HEK293 (cell line): ENCODE data around the gene SACS.

Source experiments
- CTCF ChIA-PET: fragments of 350-600 bp; formaldehyde crosslinking; extraction: SDS; loops from one replicate; lab custom pipeline; 2021; ENCODE audit warnings: antibody characterized with exemption; lab: Yijun Ruan, JAX
- POLR2A ChIA-PET: fragments of 300-600 bp; formaldehyde crosslinking; extraction: SDS; loops from one replicate; lab custom pipeline; 2020; ENCODE audit warnings: antibody characterized with exemption, inconsistent platforms; lab: Yijun Ruan, JAX
- H3K27ac ChIP-seq: fragments of 200-500 bp; sonication (Bioruptor generic); 2 replicates; pipeline ENCODE4 v1.5.1; 2014; ENCODE audit warnings: low read depth, low read length, control low read depth, inconsistent platforms; ENCODE audit errors: extremely low read depth
- H3K36me3 ChIP-seq, 2 experiments: fragments of 200-500 bp in 1 of 2; sonication (Bioruptor generic) in 1 of 2; 1 replicate in 1 of 2; 2 replicates in 1 of 2; pipeline ENCODE4 v1.5.1; 2014 to 2017; ENCODE audit warnings: inconsistent platforms in 2 of 2, low read length in 2 of 2; ENCODE audit not compliant: control insufficient read depth in 2 of 2, insufficient read depth in 1 of 2
- H3K4me1 ChIP-seq: fragments of 200-500 bp; sonication (Bioruptor generic); 2 replicates; pipeline ENCODE4 v1.5.1; 2014; ENCODE audit warnings: mild to moderate bottlenecking, low read length, inconsistent platforms; ENCODE audit not compliant: control insufficient read depth, insufficient read depth
- H3K4me3 ChIP-seq: 2 replicates; pipeline ENCODE4 v1.5.1; 2011; ENCODE audit warnings: low read depth, mild to moderate bottlenecking, control low read depth, low read length, moderate library complexity
- H3K9me3 ChIP-seq: fragments of 200-500 bp; sonication (Bioruptor generic); 2 replicates; pipeline ENCODE4 v1.5.1; 2014; ENCODE audit warnings: low read depth, low read length, inconsistent platforms; ENCODE audit not compliant: control insufficient read depth, insufficient read depth
- KLF1 ChIP-seq: fragments of 450-650 bp; formaldehyde crosslinking; IDR thresholded peaks from 2 replicates; pipeline ENCODE4 v1.5.1; 2016; ENCODE audit warnings: missing biosample characterization, missing genetic modification characterization
- SCRT1 ChIP-seq: fragments of 450-650 bp; formaldehyde crosslinking; IDR thresholded peaks from 2 replicates; pipeline ENCODE4 v1.5.1; 2016; ENCODE audit warnings: missing biosample characterization, missing genetic modification characterization, borderline replicate concordance
- YY2 ChIP-seq: fragments of 450-650 bp; formaldehyde crosslinking; IDR thresholded peaks from 2 replicates; pipeline ENCODE4 v1.5.1; 2016; ENCODE audit warnings: missing biosample characterization, missing genetic modification characterization
- ZFP41 ChIP-seq: fragments of 450-650 bp; formaldehyde crosslinking; IDR thresholded peaks from 2 replicates; pipeline ENCODE4 v1.5.1; 2016; ENCODE audit warnings: missing biosample characterization, missing genetic modification characterization, borderline replicate concordance
- ZNF114 ChIP-seq: fragments of 450-650 bp; formaldehyde crosslinking; IDR thresholded peaks from 2 replicates; pipeline ENCODE4 v1.5.0; 2017; ENCODE audit warnings: missing biosample characterization, missing genetic modification characterization
- ZNF132 ChIP-seq: fragments of 450-650 bp; formaldehyde crosslinking; IDR thresholded peaks from 2 replicates; pipeline ENCODE4 v1.5.1; 2017; ENCODE audit warnings: missing biosample characterization, missing genetic modification characterization, borderline replicate concordance
- ZNF174 ChIP-seq: fragments of 450-650 bp; formaldehyde crosslinking; IDR thresholded peaks from 2 replicates; pipeline ENCODE4 v1.5.0; 2017; ENCODE audit warnings: missing biosample characterization, mild to moderate bottlenecking, missing genetic modification characterization
- ZNF37A ChIP-seq: fragments of 450-650 bp; IDR thresholded peaks from 2 replicates; pipeline ENCODE4 v1.5.1; 2018; ENCODE audit warnings: missing biosample characterization, missing genetic modification characterization
- ZNF416 ChIP-seq: fragments of 450-650 bp; formaldehyde crosslinking; IDR thresholded peaks from 2 replicates; pipeline ENCODE4 v1.5.1; 2016; ENCODE audit warnings: missing biosample characterization, missing genetic modification characterization
- ZNF48 ChIP-seq: fragments of 450-650 bp; formaldehyde crosslinking; IDR thresholded peaks from 2 replicates; pipeline ENCODE4 v1.5.1; 2016; ENCODE audit warnings: missing biosample characterization, missing genetic modification characterization
- ZNF501 ChIP-seq: fragments of 450-650 bp; formaldehyde crosslinking; IDR thresholded peaks from 2 replicates; pipeline ENCODE4 v1.5.1; 2016; ENCODE audit warnings: missing biosample characterization, missing genetic modification characterization
- ZNF514 ChIP-seq: fragments of 450-650 bp; formaldehyde crosslinking; IDR thresholded peaks from 2 replicates; pipeline ENCODE4 v1.5.1; 2016; ENCODE audit warnings: missing biosample characterization, missing genetic modification characterization
- ZNF530 ChIP-seq: fragments of 450-650 bp; formaldehyde crosslinking; IDR thresholded peaks from 2 replicates; pipeline ENCODE4 v1.5.1; 2016; ENCODE audit warnings: low read depth, missing biosample characterization, missing genetic modification characterization
- ZNF600 ChIP-seq: fragments of 450-650 bp; formaldehyde crosslinking; IDR thresholded peaks from 2 replicates; pipeline ENCODE4 v1.5.1; 2016; ENCODE audit warnings: missing biosample characterization, missing genetic modification characterization
- ZNF677 ChIP-seq: fragments of 450-650 bp; IDR thresholded peaks from 2 replicates; pipeline ENCODE4 v1.5.0; 2018; ENCODE audit warnings: missing biosample characterization, mild to moderate bottlenecking, missing genetic modification characterization, moderate library complexity
- ZNF785 ChIP-seq: fragments of 450-650 bp; formaldehyde crosslinking; IDR thresholded peaks from 2 replicates; pipeline ENCODE4 v1.5.1; 2016; ENCODE audit warnings: missing biosample characterization, missing genetic modification characterization
- ZNF837 ChIP-seq: fragments of 450-650 bp; formaldehyde crosslinking; IDR thresholded peaks from 2 replicates; pipeline ENCODE4 v1.5.1; 2016; ENCODE audit warnings: missing biosample characterization, missing genetic modification characterization
- TF ChIP-seq, protein P1 (sequence below): fragments of 450-650 bp; formaldehyde crosslinking; IDR thresholded peaks from 2 replicates; pipeline ENCODE4 v1.5.1; 2016; ENCODE audit warnings: missing biosample characterization, missing genetic modification characterization
- TF ChIP-seq, protein P2 (sequence below): fragments of 450-650 bp; formaldehyde crosslinking; IDR thresholded peaks from 2 replicates; pipeline ENCODE4 v1.5.1; 2016; ENCODE audit warnings: missing biosample characterization, missing genetic modification characterization, borderline replicate concordance
- TF ChIP-seq, protein P3 (sequence below): fragments of 450-650 bp; formaldehyde crosslinking; conservative IDR thresholded peaks from 2 replicates; pipeline ENCODE4 v1.5.1; 2016; ENCODE audit warnings: low read depth, missing biosample characterization, missing genetic modification characterization
- TF ChIP-seq, protein P4 (sequence below): fragments of 450-650 bp; formaldehyde crosslinking; IDR thresholded peaks from 2 replicates; pipeline ENCODE4 v1.5.1; 2016; ENCODE audit warnings: missing biosample characterization, missing genetic modification characterization
- TF ChIP-seq, protein P5 (sequence below): fragments of 450-650 bp; formaldehyde crosslinking; IDR thresholded peaks from 2 replicates; pipeline ENCODE4 v1.5.1; 2016; ENCODE audit warnings: missing biosample characterization, missing genetic modification characterization

The SACS gene

DNA sequence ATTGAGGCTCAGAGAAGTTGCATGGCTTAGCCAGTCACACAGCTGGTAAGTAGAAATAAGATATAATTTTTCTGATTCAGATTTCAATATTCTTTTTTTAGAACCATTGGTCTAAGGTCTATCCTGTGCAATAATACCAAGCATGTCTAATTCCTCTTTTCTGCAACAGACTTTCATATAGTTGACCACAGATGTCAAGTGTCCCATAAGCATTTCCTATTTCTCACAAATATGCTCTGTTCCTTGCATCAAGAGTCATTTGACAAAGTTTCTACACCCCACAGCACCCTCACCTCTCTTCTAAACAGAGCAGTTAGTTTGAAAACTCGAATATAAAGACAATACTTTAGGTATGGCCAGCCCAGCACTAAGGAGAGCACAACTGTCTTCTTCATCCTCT, 26.8 kb upstream of the SACS start:
- CTCF ChIA-PET = no interaction called here
- Histone ChIP-seq H3K9me3 (no peaks in the 10 kb centered on the region), H3K4me1 (no peaks in the 10 kb centered on the region), H3K36me3 (no peaks in the 10 kb centered on the region), H3K27ac (no peak overlapping the region), H3K4me3 (no peak overlapping the region)
- TF ChIP-seq ZFP41 (tag by site-specific recombination) (no peak), ZNF37A (tag by site-specific recombination) (no peak)
- TF ChIP-seq, protein P1, sequence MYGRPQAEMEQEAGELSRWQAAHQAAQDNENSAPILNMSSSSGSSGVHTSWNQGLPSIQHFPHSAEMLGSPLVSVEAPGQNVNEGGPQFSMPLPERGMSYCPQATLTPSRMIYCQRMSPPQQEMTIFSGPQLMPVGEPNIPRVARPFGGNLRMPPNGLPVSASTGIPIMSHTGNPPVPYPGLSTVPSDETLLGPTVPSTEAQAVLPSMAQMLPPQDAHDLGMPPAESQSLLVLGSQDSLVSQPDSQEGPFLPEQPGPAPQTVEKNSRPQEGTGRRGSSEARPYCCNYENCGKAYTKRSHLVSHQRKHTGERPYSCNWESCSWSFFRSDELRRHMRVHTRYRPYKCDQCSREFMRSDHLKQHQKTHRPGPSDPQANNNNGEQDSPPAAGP (tag by site-specific recombination) = no peak
- POLR2A ChIA-PET = interaction anchor here (0.7 kb wide), 1 partner anchor 258 kb away, joined by 4 read pairs; no protein-coding TSS in a partner anchor

DNA sequence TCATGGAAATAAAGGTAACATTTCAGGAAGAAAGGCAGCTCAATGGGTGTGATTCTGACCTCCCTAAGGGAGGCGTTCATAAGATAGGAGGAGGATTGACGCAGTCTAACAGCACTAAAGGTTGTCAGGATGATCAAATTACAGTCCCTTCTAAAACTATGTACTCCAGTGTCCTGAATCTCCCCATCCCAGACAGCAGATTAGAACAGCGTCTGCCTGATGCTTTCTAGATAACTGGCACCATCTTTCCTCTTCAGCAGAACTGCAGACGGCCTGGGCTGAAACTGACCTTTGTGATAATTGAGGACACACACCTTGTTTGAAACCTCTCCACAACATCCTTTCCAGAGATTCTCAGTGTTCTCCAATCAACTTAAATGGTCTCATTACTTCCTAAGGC, 25.5 kb upstream of the SACS start:
- Histone ChIP-seq H3K9me3 (no peaks in the 10 kb centered on the region), H3K36me3 (no peaks in the 10 kb centered on the region), H3K27ac (no peak overlapping the region), H3K4me3 (no peak overlapping the region), H3K4me1 (no peaks in the 10 kb centered on the region)
- ChIA-PET POLR2A (no interaction called here), CTCF (interaction anchor here (0.6 kb wide), 1 partner anchor 119 kb away, joined by 3 read pairs; no protein-coding TSS in a partner anchor)
- TF ChIP-seq ZNF837 (tag by site-specific recombination) (no peak), ZNF530 (no peak), ZNF677 (tag by site-specific recombination) (no peak), SCRT1 (tag by site-specific recombination) (no peak), KLF1 (tag by site-specific recombination) (no peak), ZNF514 (tag by site-specific recombination) (no peak), ZNF114 (tag by site-specific recombination) (no peak), ZNF501 (tag by site-specific recombination) (no peak), ZNF600 (tag by site-specific recombination) (no peak), ZNF785 (tag by site-specific recombination) (no peak), YY2 (tag by site-specific recombination) (no peak), ZNF48 (tag by site-specific recombination) (no peak), ZNF174 (tag by site-specific recombination) (no peak), ZNF416 (tag by site-specific recombination) (no peak), ZNF132 (tag by site-specific recombination) (no peak)
- TF ChIP-seq, protein P2, sequence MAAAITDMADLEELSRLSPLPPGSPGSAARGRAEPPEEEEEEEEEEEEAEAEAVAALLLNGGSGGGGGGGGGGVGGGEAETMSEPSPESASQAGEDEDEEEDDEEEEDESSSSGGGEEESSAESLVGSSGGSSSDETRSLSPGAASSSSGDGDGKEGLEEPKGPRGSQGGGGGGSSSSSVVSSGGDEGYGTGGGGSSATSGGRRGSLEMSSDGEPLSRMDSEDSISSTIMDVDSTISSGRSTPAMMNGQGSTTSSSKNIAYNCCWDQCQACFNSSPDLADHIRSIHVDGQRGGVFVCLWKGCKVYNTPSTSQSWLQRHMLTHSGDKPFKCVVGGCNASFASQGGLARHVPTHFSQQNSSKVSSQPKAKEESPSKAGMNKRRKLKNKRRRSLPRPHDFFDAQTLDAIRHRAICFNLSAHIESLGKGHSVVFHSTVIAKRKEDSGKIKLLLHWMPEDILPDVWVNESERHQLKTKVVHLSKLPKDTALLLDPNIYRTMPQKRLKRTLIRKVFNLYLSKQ (tag by site-specific recombination) = no peak
- TF ChIP-seq, protein P3, sequence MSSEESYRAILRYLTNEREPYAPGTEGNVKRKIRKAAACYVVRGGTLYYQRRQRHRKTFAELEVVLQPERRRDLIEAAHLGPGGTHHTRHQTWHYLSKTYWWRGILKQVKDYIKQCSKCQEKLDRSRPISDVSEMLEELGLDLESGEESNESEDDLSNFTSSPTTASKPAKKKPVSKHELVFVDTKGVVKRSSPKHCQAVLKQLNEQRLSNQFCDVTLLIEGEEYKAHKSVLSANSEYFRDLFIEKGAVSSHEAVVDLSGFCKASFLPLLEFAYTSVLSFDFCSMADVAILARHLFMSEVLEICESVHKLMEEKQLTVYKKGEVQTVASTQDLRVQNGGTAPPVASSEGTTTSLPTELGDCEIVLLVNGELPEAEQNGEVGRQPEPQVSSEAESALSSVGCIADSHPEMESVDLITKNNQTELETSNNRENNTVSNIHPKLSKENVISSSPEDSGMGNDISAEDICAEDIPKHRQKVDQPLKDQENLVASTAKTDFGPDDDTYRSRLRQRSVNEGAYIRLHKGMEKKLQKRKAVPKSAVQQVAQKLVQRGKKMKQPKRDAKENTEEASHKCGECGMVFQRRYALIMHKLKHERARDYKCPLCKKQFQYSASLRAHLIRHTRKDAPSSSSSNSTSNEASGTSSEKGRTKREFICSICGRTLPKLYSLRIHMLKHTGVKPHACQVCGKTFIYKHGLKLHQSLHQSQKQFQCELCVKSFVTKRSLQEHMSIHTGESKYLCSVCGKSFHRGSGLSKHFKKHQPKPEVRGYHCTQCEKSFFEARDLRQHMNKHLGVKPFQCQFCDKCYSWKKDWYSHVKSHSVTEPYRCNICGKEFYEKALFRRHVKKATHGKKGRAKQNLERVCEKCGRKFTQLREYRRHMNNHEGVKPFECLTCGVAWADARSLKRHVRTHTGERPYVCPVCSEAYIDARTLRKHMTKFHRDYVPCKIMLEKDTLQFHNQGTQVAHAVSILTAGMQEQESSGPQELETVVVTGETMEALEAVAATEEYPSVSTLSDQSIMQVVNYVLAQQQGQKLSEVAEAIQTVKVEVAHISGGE = no peak
- TF ChIP-seq, protein P4, sequence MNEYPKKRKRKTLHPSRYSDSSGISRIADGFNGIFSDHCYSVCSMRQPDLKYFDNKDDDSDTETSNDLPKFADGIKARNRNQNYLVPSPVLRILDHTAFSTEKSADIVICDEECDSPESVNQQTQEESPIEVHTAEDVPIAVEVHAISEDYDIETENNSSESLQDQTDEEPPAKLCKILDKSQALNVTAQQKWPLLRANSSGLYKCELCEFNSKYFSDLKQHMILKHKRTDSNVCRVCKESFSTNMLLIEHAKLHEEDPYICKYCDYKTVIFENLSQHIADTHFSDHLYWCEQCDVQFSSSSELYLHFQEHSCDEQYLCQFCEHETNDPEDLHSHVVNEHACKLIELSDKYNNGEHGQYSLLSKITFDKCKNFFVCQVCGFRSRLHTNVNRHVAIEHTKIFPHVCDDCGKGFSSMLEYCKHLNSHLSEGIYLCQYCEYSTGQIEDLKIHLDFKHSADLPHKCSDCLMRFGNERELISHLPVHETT (tag by site-specific recombination) = no peak
- TF ChIP-seq, protein P5, sequence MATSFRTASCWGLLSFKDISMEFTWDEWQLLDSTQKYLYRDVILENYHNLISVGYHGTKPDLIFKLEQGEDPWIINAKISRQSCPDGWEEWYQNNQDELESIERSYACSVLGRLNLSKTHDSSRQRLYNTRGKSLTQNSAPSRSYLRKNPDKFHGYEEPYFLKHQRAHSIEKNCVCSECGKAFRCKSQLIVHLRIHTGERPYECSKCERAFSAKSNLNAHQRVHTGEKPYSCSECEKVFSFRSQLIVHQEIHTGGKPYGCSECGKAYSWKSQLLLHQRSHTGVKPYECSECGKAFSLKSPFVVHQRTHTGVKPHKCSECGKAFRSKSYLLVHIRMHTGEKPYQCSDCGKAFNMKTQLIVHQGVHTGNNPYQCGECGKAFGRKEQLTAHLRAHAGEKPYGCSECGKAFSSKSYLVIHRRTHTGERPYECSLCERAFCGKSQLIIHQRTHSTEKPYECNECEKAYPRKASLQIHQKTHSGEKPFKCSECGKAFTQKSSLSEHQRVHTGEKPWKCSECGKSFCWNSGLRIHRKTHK (tag by site-specific recombination) = no peak
